A549 (cell line): ENCODE results near the gene TBR1. TPM values are rescaled to one million over a fixed set of nuclear protein-coding genes. Genes with fewer than 3 reads are reported as not detected.

Experiments
- ATAC-seq, 2 experiments: fragments of 200-7000 bp in 1 of 2; fragments of >200 bp in 1 of 2; cut with Nextera tagmentation in 1 of 2; cut with Tn5 transposase in 1 of 2; 3 replicates each; pipeline versions ENCODE4 v1.8.0 to v1.9.1; 2018 to 2020; ENCODE audit warnings: mild to moderate bottlenecking in 1 of 2, moderate library complexity in 1 of 2
- CTCF ChIA-PET: fragments of 300-600 bp; sonication (Branson Sonifier 250); formaldehyde crosslinking; extraction: SDS; loops from one replicate; lab custom pipeline; 2021; ENCODE audit warnings: antibody characterized with exemption, inconsistent platforms; lab: Yijun Ruan, JAX
- POLR2A ChIA-PET: fragments of 350-600 bp; formaldehyde crosslinking; extraction: SDS; loops from one replicate; lab custom pipeline; 2021; ENCODE audit warnings: antibody characterized with exemption, inconsistent platforms; lab: Yijun Ruan, JAX
- DNase-seq, 2 experiments: peaks; one replicate each; pipeline versions ENCODE4 v3.0.0 to v3.0.0-alpha.2; 2011 to 2016; ENCODE audit warnings: low read depth in 1 of 2, low spot score in 1 of 2
- FAIRE-seq: peaks from 2 replicates; lab custom pipeline; 2011; peaks lifted over from hg19 to GRCh38; lab: Jason Lieb, UNC
- H3K27ac ChIP-seq, 2 experiments: fragments of >200 bp; sonication (Bioruptor Twin); formaldehyde crosslinking; 3 replicates each; pipeline ENCODE4 v1.5.1; 2016 to 2017
- H3K4me1 ChIP-seq: fragments of >200 bp; sonication (Bioruptor Twin); formaldehyde crosslinking; 3 replicates; pipeline ENCODE4 v1.6.1; 2016
- H3K4me2 ChIP-seq: fragments of >200 bp; sonication (Bioruptor Twin); formaldehyde crosslinking; 3 replicates; pipeline ENCODE4 v1.6.1; 2016
- H3K4me3 ChIP-seq: fragments of >200 bp; sonication (Bioruptor Twin); formaldehyde crosslinking; 3 replicates; pipeline ENCODE4 v1.5.1; 2016
- H3K9me3 ChIP-seq: fragments of >200 bp; sonication (Bioruptor Twin); formaldehyde crosslinking; 3 replicates; pipeline ENCODE4 v1.6.1; 2016
- E2F6 ChIP-seq: IDR thresholded peaks from 2 replicates; pipeline ENCODE4 v1.6.1; 2012; ENCODE audit warnings: low read depth, borderline replicate concordance
- EP300 ChIP-seq, 2 experiments: fragments of >200 bp; sonication (Bioruptor Twin); formaldehyde crosslinking; IDR thresholded peaks; 2 replicates in 1 of 2; 3 replicates in 1 of 2; pipeline ENCODE4 v1.6.1; 2016 to 2017
- FOSL2 ChIP-seq, 2 experiments: fragments of 450-650 bp in 1 of 2; fragments of >200 bp in 1 of 2; sonication (Bioruptor Twin) in 1 of 2; formaldehyde crosslinking; IDR thresholded peaks; 2 replicates each; pipeline versions ENCODE4 v1.5.0 to v1.6.1; 2016 to 2020; ENCODE audit warnings: mild to moderate bottlenecking in 1 of 2, moderate library complexity in 1 of 2
- HMGXB4 ChIP-seq: fragments of 250-450 bp; sonication (Bioruptor Pico); IDR thresholded peaks from 2 replicates; pipeline ENCODE4 v1.5.0; 2021; ENCODE audit warnings: mild to moderate bottlenecking, moderate library complexity, borderline replicate concordance
- HOXA7 ChIP-seq: fragments of 250-450 bp; sonication (Bioruptor Pico); IDR thresholded peaks from 2 replicates; pipeline ENCODE4 v1.5.0; 2020; ENCODE audit warnings: mild to moderate bottlenecking, moderate library complexity
- JUN ChIP-seq, 2 experiments: fragments of >200 bp; sonication (Bioruptor Twin); formaldehyde crosslinking; IDR thresholded peaks; 2 replicates in 1 of 2; 3 replicates in 1 of 2; pipeline ENCODE4 v1.6.1; 2016 to 2017
- MAX ChIP-seq: IDR thresholded peaks from 2 replicates; pipeline ENCODE4 v1.6.1; 2012
- PHF8 ChIP-seq: fragments of 200-600 bp; sonication (generic); IDR thresholded peaks from 2 replicates; pipeline ENCODE4 v1.6.1; 2016; ENCODE audit warnings: low read depth, mild to moderate bottlenecking, antibody characterized with exemption, moderate library complexity, borderline replicate concordance
- POLR2AphosphoS2 ChIP-seq: conservative IDR thresholded peaks from 2 replicates; pipeline ENCODE4 v1.6.1; 2012; ENCODE audit warnings: low read length, improper control_type of control experiment, inconsistent platforms
- REST ChIP-seq: fragments of 200-600 bp; sonication (generic); IDR thresholded peaks from 2 replicates; pipeline ENCODE4 v1.6.1; 2016; ENCODE audit warnings: antibody characterized with exemption, mild to moderate bottlenecking, moderate library complexity
- RFX5 ChIP-seq: fragments of 450-650 bp; IDR thresholded peaks from 2 replicates; pipeline ENCODE4 v1.7.1; 2014; ENCODE audit warnings: antibody characterized with exemption, mild to moderate bottlenecking, moderate library complexity
- SMC3 ChIP-seq: fragments of >200 bp; sonication (Bioruptor Twin); formaldehyde crosslinking; IDR thresholded peaks from 3 replicates; pipeline ENCODE4 v1.6.1; 2018; ENCODE audit warnings: inconsistent platforms
- USF2 ChIP-seq: fragments of 450-650 bp; IDR thresholded peaks from 2 replicates; pipeline ENCODE4 v1.6.1; 2014; ENCODE audit warnings: antibody characterized with exemption
- ZC3H11A ChIP-seq: fragments of 450-650 bp; IDR thresholded peaks from 2 replicates; pipeline ENCODE4 v1.6.1; 2014; ENCODE audit warnings: antibody characterized with exemption, mild to moderate bottlenecking
- ZFP36 ChIP-seq: fragments of 450-650 bp; IDR thresholded peaks from 2 replicates; pipeline ENCODE4 v1.6.1; 2014; ENCODE audit warnings: borderline replicate concordance; ENCODE audit not compliant: partially characterized antibody
- WGBS: methylation state at CpG from one replicate; pipeline ENCODE4 v1.1.6; 2017; ENCODE audit errors: missing lambda C conversion rate; 5-methylcytosine and 5-hydroxymethylcytosine counted together
- polyA plus RNA-seq, 4 experiments: library from polyadenylated mRNA; depleted of rRNA in 3 of 4; stranded (reverse); fragments of >200 nt; fragmentation: RNase III in 1 of 4; extraction: RNeasy Plus Mini Kit Qiagen cat#74134 plus additional on column Dnase treatment in 1 of 4; gene quantifications; 2 replicates in 3 of 4; 3 replicates in 1 of 4; pipeline ENCODE4 v1.2.3, GENCODE V29; 2011 to 2017

The TBR1 gene
- polyA plus RNA-seq, 2 of the 4 experiments (the other 2 are of a cell fraction) = 0.01 to 0.09 TPM

GRCh38 chr2:161432107-161432506 lies 16.0 kb downstream of the TBR1 start:
- CTCF ChIA-PET = no interaction called here
- POLR2A ChIA-PET = no interaction called here
- FAIRE-seq = no peak

GRCh38 chr2:161434118-161434517 lies 18.0 kb downstream of the TBR1 start:
- no peak overlapping the region for H3K4me2 ChIP-seq
- ATAC-seq = no peak
- POLR2A ChIA-PET = no interaction called here
- no peaks in the 10 kb centered on the region for H3K9me3 ChIP-seq
- CTCF ChIA-PET = no interaction called here
- no peak for TF ChIP-seq EP300 (IDR thresholded peaks at IDR 0.05)
- no peak for TF ChIP-seq HOXA7 (CRISPR knock-in tag)
- TF ChIP-seq REST = no peak
- TF ChIP-seq HMGXB4 (CRISPR knock-in tag) = no peak
- TF ChIP-seq USF2 = no peak
- TF ChIP-seq MAX = no peak
- no peak for DNase-seq
- no peaks in the 10 kb centered on the region for H3K4me1 ChIP-seq
- H3K4me3 ChIP-seq = no peak overlapping the region
- WGBS = 46% methylated on average over 1 of the region's 1 CpG
- FAIRE-seq = no peak
- no peak overlapping the region for H3K27ac ChIP-seq

More at GRCh38 chr2:161432107-161432506, 16.0 kb downstream of the TBR1 start:
- TF ChIP-seq JUN (IDR thresholded peaks at IDR 0.05) = no peak
- TF ChIP-seq HOXA7 (CRISPR knock-in tag) = no peak
- no peak for TF ChIP-seq E2F6
- no peak for TF ChIP-seq RFX5
- TF ChIP-seq PHF8 = no peak
- TF ChIP-seq FOSL2 (IDR thresholded peaks at IDR 0.05) = no peak
- TF ChIP-seq FOSL2 (CRISPR knock-in tag; IDR thresholded peaks at IDR 0.05) = no peak
- TF ChIP-seq ZC3H11A = no peak
- TF ChIP-seq HMGXB4 (CRISPR knock-in tag) = no peak
- TF ChIP-seq ZFP36 = no peak
- no peak for TF ChIP-seq POLR2AphosphoS2
- TF ChIP-seq SMC3 = no peak
- TF ChIP-seq, all 56 proteins: peak for 0
- 63% methylated on average over 3 of the region's 3 CpGs for WGBS
- Histone ChIP-seq H3K4me3 (no peak overlapping the region), H3K27ac (no peak overlapping the region), H3K4me1 (no peaks in the 10 kb centered on the region), H3K9me3 (no peaks in the 10 kb centered on the region), H3K4me2 (no peak overlapping the region)
- ATAC-seq (no peak), DNase-seq (no peak)
